Stimulated activated memory B cell treated with anti-CD40 and anti-IgM and Interleukin-4, amounts not matched to agents 10 μg/mL and 1 μg/mL and 100 μg/mL, for 72 hours (primary cell): ENCODE data around the gene MAGI2.

Experiments used
- ATAC-seq: fragments of 150-1000 bp; cut with Tn5 transposase; 2 replicates; pipeline ENCODE4 v1.10.0; 2021
- H3K27ac Mint-ChIP-seq: one replicate; pipeline ENCODE4 v1.8.0; 2022; ENCODE audit warnings: mild to moderate bottlenecking, mixed read lengths
- H3K27me3 Mint-ChIP-seq: one replicate; pipeline ENCODE4 v1.8.0; 2022; ENCODE audit warnings: mixed read lengths
- H3K36me3 Mint-ChIP-seq: one replicate; pipeline ENCODE4 v1.8.0; 2022; ENCODE audit warnings: mixed read lengths
- H3K4me1 Mint-ChIP-seq: one replicate; pipeline ENCODE4 v1.8.0; 2022; ENCODE audit warnings: mixed read lengths
- H3K4me3 Mint-ChIP-seq: one replicate; pipeline ENCODE4 v1.8.0; 2022; ENCODE audit warnings: mild to moderate bottlenecking, moderate library complexity, mixed read lengths
- H3K9me3 Mint-ChIP-seq: one replicate; pipeline ENCODE4 v1.8.0; 2022; ENCODE audit warnings: mixed read lengths

MAGI2 gene

DNA sequence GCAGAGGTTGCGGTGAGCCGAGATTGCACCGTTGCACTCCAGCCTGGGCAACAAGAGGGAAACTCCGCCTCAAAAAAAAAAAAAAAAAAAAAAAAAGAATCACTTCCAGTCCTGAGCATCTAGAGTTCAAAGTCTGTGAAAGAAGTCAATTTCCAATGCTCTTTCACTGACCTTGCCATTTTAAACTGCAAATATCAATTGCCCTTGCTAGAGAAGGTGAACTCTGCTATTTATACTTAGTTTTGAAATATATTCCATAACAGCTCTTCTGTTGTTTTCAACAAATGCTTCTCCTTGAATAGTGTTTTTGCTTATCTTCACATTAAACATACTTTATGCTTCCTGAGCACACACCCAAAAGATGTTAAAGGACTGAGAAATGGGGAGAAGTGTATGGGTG, 1323.6 kb downstream of the MAGI2 start:
- Mint-ChIP-seq H3K4me3 (no peak overlapping the region), H3K36me3 (no peaks in the 10 kb centered on the region), H3K27me3 (no peaks in the 10 kb centered on the region), H3K9me3 (no peaks in the 10 kb centered on the region), H3K4me1 (no peaks in the 10 kb centered on the region), H3K27ac (no peak overlapping the region)
- ATAC-seq: no peak

GRCh38 chr7:78127009-78127408, 1326.5 kb downstream of the MAGI2 start:
- Mint-ChIP-seq H3K4me1 (no peaks in the 10 kb centered on the region), H3K27ac (no peak overlapping the region), H3K36me3 (no peaks in the 10 kb centered on the region), H3K4me3 (no peak overlapping the region), H3K9me3 (no peaks in the 10 kb centered on the region), H3K27me3 (no peaks in the 10 kb centered on the region)
- no peak for ATAC-seq

DNA sequence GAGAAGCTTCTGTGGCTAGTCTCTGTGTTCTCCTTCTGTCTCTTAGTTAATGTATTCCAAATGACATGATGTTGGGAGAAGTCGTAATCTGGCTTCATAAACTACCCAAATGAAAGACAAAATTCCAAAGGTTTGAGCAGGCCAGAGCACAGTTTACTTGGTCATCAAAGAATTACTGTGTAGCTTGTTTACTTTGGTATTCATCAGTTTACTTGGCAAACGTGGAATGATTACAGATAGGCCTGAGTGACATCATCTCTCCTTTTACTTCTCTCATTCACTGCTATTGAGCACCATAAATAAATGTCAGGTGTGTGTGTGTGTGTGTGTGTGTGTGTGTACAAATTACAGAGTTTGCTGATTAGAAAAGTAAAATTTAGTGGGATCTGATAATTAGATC, 1327.6 kb downstream of the MAGI2 start:
- Mint-ChIP-seq H3K27ac (no peak overlapping the region), H3K27me3 (no peaks in the 10 kb centered on the region), H3K36me3 (no peaks in the 10 kb centered on the region), H3K4me1 (no peaks in the 10 kb centered on the region), H3K9me3 (no peaks in the 10 kb centered on the region), H3K4me3 (no peak overlapping the region)
- ATAC-seq: no peak

DNA sequence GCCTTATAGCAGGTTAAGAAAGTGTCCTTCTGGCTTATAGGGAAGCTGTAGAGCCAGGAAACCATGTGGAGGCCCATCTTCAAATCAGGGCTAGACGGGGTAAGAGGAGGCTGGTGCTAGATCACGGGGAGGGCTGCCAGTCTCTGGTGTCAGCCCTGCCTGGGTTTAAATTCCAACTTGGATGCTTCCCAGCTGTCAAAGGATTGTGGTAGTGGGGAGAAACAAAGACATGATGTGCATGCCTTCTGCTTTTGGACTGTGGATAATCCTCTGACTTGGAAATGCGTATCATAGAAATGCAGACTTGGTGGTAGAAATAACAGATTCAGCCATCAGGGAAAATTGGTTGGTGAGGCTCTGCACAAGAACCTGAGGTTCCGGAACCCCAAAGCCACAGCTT, 1329.3 kb downstream of the MAGI2 start:
- no peaks in the 10 kb centered on the region for H3K27me3 Mint-ChIP-seq
- no peak overlapping the region for H3K4me3 Mint-ChIP-seq
- H3K36me3 Mint-ChIP-seq: no peaks in the 10 kb centered on the region
- peak; percentile 14 for ATAC-seq
- no peaks in the 10 kb centered on the region for H3K9me3 Mint-ChIP-seq
- H3K4me1 Mint-ChIP-seq: no peaks in the 10 kb centered on the region
- no peak overlapping the region for H3K27ac Mint-ChIP-seq

GRCh38 chr7:78121888-78122287, 1331.6 kb downstream of the MAGI2 start:
- ATAC-seq: peak; percentile 55
- Mint-ChIP-seq H3K27ac (no peak overlapping the region), H3K27me3 (no peaks in the 10 kb centered on the region), H3K9me3 (no peaks in the 10 kb centered on the region), H3K4me3 (no peak overlapping the region), H3K36me3 (no peaks in the 10 kb centered on the region), H3K4me1 (no peaks in the 10 kb centered on the region)

GRCh38 chr7:78118470-78118869, 1335.0 kb downstream of the MAGI2 start:
- H3K27me3 Mint-ChIP-seq: peaks cover 31% of the 10 kb centered on the region
- H3K36me3 Mint-ChIP-seq: no peaks in the 10 kb centered on the region
- H3K4me1 Mint-ChIP-seq: no peaks in the 10 kb centered on the region
- peaks cover 3% of the 10 kb centered on the region for H3K9me3 Mint-ChIP-seq
- H3K4me3 Mint-ChIP-seq: no peak overlapping the region
- H3K27ac Mint-ChIP-seq: no peak overlapping the region
- no peak for ATAC-seq

DNA sequence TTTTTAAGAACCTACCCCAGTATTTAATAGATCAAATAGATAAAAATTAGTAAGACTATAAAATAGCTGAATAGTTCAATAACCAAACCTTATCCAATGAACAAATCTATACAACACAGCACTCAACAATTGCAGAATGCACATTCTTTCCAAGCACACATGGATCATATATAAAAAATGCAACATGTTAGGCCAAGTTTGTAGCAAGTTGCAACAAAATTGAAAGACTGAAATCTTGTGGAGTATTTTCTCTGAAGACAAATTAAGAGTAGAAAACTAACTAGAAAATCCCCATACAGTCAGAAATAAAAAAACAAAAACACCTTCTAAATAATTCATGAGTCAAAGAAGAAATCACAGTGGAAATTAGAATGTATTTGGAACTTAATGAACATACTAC, 1337.6 kb downstream of the MAGI2 start:
- no peak for ATAC-seq
- H3K4me3 Mint-ChIP-seq: no peak overlapping the region
- peaks cover 52% of the 10 kb centered on the region for H3K27me3 Mint-ChIP-seq
- H3K4me1 Mint-ChIP-seq: no peaks in the 10 kb centered on the region
- H3K36me3 Mint-ChIP-seq: no peaks in the 10 kb centered on the region
- H3K9me3 Mint-ChIP-seq: peaks cover 3% of the 10 kb centered on the region
- no peak overlapping the region for H3K27ac Mint-ChIP-seq

DNA sequence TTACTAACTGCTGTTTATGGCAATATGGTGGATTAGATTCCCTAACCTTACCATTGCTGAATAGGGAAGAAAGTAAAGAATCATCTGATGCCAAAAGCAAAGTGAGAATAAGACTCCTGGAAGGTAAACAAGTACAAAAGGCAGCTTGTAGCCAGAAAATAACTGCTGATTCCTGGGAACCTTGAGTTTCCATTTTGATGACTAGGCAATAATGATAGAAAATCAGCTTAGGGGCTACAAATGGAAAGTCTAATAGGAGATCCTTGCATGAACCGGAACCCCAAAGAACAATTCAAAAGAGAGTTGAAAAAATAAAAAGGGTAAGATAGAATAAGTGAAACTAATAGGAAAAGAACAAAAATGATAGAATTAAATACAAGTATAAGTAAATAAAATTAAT, 1338.5 kb downstream of the MAGI2 start:
- Mint-ChIP-seq H3K27me3 (peaks cover 52% of the 10 kb centered on the region), H3K27ac (no peak overlapping the region), H3K9me3 (peaks cover 3% of the 10 kb centered on the region), H3K4me1 (no peaks in the 10 kb centered on the region), H3K4me3 (no peak overlapping the region), H3K36me3 (no peaks in the 10 kb centered on the region)
- no peak for ATAC-seq

GRCh38 chr7:78112488-78112887, 1341.0 kb downstream of the MAGI2 start:
- Mint-ChIP-seq H3K27me3 (peaks cover 60% of the 10 kb centered on the region), H3K9me3 (peaks cover 6% of the 10 kb centered on the region), H3K4me3 (no peak overlapping the region), H3K4me1 (no peaks in the 10 kb centered on the region), H3K36me3 (no peaks in the 10 kb centered on the region), H3K27ac (no peak overlapping the region)
- no peak for ATAC-seq

GRCh38 chr7:78111386-78111785, 1342.1 kb downstream of the MAGI2 start:
- H3K36me3 Mint-ChIP-seq: no peaks in the 10 kb centered on the region
- H3K4me1 Mint-ChIP-seq: no peaks in the 10 kb centered on the region
- no peak for ATAC-seq
- peaks cover 8% of the 10 kb centered on the region for H3K9me3 Mint-ChIP-seq
- peaks cover 66% of the 10 kb centered on the region for H3K27me3 Mint-ChIP-seq
- no peak overlapping the region for H3K4me3 Mint-ChIP-seq
- no peak overlapping the region for H3K27ac Mint-ChIP-seq

DNA sequence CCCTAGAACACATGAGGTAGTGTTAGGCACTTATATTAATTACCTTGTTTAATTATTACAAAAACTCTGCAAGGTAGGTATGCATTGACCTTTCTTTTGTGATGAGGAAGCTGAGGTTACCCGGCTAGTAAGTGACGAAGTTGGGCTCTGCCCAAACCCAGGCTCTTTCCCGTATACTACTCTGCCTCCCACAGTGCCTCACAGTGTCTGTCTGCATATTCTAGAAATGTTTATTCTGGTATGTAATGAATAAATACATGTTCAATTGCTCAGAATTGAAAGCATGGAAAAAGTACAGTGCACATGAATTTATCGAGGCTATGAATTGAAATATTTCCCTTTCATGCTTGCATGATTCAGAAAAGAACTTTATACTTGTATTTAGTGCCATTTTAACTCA, 1350.0 kb downstream of the MAGI2 start:
- no peak overlapping the region for H3K4me3 Mint-ChIP-seq
- no peaks in the 10 kb centered on the region for H3K4me1 Mint-ChIP-seq
- no peak overlapping the region for H3K27ac Mint-ChIP-seq
- H3K36me3 Mint-ChIP-seq: no peaks in the 10 kb centered on the region
- H3K9me3 Mint-ChIP-seq: peaks cover 5% of the 10 kb centered on the region
- H3K27me3 Mint-ChIP-seq: peaks cover 26% of the 10 kb centered on the region
- no peak for ATAC-seq

- Mint-ChIP-seq H3K27me3 (peaks cover 8% of the 10 kb centered on the region), H3K36me3 (no peaks in the 10 kb centered on the region), H3K4me1 (no peaks in the 10 kb centered on the region), H3K4me3 (no peak overlapping the region), H3K27ac (no peak overlapping the region), H3K9me3 (peaks cover 8% of the 10 kb centered on the region)
- no peak for ATAC-seq
These were observed 1352.4 kb downstream of the MAGI2 start for GRCh38 chr7:78101076-78101475.

DNA sequence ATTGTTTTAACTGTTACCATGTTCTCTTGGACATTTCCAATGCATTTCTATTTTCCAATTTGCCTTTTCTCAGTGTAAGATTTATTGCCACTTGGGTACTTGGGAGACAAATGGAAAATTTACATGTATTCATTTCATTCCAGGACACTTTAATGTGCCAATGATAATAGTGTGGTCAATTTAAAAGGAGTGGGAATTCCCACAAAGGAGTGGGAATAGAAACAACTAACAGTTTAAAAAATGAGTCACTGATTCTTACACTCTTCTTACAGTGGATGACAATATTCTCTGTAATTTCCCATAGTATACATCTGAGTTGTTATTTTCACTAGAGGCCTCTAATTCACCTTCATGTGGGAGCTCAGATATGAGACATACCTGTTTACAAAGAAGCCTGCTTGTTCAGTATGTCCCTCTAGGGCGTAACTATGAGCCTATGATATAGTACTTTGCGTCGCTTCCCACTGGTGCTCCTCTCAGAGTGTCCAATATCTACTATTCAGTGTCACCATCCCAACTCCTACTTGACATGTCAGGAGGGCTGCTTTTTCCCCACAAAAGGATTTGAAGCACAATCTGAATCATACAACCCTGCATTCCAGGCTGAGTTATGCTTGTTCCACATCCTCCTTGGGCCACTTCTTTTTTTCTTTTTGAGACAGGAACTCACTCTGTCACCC, 1353.6 kb downstream of the MAGI2 start:
- H3K4me1 Mint-ChIP-seq: no peaks in the 10 kb centered on the region
- H3K4me3 Mint-ChIP-seq: no peak overlapping the region
- H3K27ac Mint-ChIP-seq: no peak overlapping the region
- H3K27me3 Mint-ChIP-seq: peaks cover 19% of the 10 kb centered on the region
- ATAC-seq: no peak
- no peaks in the 10 kb centered on the region for H3K36me3 Mint-ChIP-seq
- H3K9me3 Mint-ChIP-seq: peaks cover 11% of the 10 kb centered on the region

DNA sequence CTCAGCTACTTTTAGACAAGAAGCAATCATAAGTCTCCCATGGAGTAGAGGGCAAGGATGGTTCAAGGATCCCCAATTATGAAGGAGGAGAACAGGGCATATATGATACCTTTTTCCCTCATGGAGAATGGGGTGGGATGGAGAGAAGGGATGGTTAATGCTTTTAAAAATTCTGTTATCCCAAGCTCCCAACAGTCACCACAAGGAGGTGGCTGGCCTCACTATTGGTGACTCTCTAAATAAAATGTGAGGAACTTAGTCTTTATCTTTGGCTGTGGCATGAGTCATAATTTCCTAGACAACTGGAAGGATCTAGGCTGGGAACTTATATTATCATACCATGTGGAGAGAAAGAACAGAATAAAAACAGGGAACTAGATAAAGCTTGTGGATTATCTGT, 1357.9 kb downstream of the MAGI2 start:
- Mint-ChIP-seq H3K27me3 (peaks cover 19% of the 10 kb centered on the region), H3K27ac (no peak overlapping the region), H3K9me3 (peaks cover 11% of the 10 kb centered on the region), H3K4me3 (no peak overlapping the region), H3K4me1 (no peaks in the 10 kb centered on the region), H3K36me3 (no peaks in the 10 kb centered on the region)
- no peak for ATAC-seq

DNA sequence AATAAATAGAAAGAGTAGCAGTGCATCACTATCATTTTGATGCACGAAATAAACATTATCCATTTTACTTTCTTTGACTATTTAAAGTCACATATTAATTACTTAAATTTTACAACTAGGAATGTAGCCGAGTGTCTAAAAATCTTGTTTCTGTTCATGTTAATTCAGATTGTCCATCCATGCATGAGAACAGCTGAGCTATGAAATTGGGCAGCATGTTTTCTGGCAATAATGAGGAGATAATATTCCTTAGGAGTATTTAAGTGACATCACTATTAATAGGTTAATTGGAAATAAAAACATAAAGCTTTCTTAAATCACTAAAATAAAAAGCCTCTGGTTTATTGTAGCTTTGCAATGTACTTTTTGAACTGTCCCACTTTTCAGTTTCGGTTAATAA, 1361.1 kb downstream of the MAGI2 start:
- Mint-ChIP-seq H3K36me3 (no peaks in the 10 kb centered on the region), H3K4me3 (no peak overlapping the region), H3K27ac (no peak overlapping the region), H3K27me3 (peaks cover 19% of the 10 kb centered on the region), H3K9me3 (peaks cover 9% of the 10 kb centered on the region), H3K4me1 (no peaks in the 10 kb centered on the region)
- no peak for ATAC-seq

- H3K4me3 Mint-ChIP-seq: no peak overlapping the region
- no peaks in the 10 kb centered on the region for H3K4me1 Mint-ChIP-seq
- no peak overlapping the region for H3K27ac Mint-ChIP-seq
- H3K9me3 Mint-ChIP-seq: peaks cover 3% of the 10 kb centered on the region
- H3K36me3 Mint-ChIP-seq: no peaks in the 10 kb centered on the region
- no peak for ATAC-seq
- peaks cover 15% of the 10 kb centered on the region for H3K27me3 Mint-ChIP-seq
These were observed 1362.9 kb downstream of the MAGI2 start for GRCh38 chr7:78090616-78091015.
